ENCODE results near the gene NAP1L1.

Gene NAP1L1

DNA sequence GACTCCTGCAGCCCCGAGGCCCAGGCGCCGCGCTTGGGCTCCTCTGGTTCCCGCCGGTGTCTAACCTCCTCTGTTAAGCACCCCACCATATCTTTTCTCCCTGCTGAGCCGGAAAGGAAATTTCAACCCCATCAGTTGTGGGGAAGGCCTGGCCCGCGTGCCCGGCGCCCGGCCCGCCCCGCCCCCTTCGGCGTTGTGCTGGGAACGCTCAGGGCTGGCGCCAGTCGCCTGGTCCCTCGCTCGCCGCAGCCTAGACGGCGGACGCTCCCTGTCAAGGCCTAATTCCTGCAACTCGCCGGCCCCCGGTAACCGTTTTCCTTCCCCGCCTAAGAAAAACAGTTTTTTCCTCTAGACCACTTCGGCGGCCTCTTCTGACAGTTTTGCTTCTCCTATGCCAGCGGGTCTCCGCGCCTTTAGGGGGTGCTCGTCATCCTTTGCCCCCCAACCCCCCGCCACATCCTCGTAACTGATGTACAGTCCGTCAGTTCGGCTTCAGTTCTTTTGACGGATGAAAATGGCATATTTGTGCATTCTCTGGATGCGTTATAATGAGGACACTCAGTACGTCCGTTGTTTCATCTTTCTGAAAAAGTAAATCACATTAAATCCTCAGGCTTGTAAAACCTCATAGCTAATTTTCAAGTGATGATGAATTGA is 506 bp upstream of the NAP1L1 start:
- DNase-seq (ENCODE audit: low read depth), result no peak

GRCh38 chr12:76083246-76083903 is 1.1 kb downstream of the NAP1L1 start:
- no peak for DNase-seq (ENCODE audit: low read depth)

GRCh38 chr12:76081909-76082308 is 2.6 kb downstream of the NAP1L1 start:
- no peak for DNase-seq (ENCODE audit: low read depth)

DNA sequence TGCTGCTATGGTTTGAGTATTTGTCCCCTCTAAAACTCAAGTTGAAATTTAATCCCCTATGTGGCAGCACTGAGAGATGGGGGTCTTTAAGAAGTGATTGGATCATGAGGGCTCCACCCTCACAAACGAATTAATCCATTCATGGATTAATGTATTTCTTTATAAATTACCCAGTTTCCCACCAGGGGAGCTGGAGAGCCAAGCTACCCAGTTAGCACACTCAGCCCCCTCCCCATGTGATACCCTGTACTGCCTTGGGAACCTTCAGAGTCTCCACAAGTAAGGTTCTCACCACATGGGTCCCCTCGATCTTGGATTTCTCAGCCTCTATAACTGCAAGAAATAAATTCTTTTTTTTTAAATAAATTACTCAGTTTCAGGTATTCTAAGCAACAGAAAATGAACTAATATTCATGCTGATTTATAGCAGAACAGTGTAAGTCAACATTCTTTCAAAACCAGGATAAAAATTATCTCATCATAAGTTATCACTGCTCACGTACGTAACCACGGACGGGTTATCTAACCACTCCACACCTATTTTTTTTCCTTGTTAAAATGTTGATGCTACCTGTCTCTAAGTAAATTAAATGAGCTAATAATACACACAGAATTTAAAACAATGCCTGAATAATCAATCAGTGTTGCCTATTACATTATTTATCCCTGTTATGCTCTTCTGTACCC is 3.6 kb downstream of the NAP1L1 start:
- DNase-seq (ENCODE audit: low read depth), result no peak

- no peak for DNase-seq (ENCODE audit: low read depth)
These were observed 4.3 kb downstream of the NAP1L1 start for GRCh38 chr12:76080017-76080728.

GRCh38 chr12:76078748-76079147 is 5.7 kb downstream of the NAP1L1 start:
- no peak for DNase-seq (ENCODE audit: low read depth)

DNA sequence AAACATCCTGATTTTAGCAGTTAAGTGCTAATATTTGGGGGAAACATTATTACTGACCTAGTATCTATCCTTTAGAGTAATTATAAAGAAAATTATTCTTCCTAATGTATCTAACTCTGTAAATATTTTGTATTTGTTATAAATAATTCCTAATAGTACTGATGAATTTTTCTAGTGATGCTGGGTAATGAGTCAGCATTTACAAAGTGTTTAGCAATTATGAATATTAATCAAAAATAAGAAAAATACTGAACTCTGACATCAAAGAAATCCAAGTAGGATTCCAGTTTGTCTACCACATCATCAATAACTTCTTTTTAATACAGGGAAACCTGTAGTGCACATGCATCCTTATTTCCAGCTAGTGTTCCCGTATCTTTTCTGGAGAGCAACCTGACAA is 9.0 kb downstream of the NAP1L1 start:
- DNase-seq (ENCODE audit: low read depth), result no peak

DNA sequence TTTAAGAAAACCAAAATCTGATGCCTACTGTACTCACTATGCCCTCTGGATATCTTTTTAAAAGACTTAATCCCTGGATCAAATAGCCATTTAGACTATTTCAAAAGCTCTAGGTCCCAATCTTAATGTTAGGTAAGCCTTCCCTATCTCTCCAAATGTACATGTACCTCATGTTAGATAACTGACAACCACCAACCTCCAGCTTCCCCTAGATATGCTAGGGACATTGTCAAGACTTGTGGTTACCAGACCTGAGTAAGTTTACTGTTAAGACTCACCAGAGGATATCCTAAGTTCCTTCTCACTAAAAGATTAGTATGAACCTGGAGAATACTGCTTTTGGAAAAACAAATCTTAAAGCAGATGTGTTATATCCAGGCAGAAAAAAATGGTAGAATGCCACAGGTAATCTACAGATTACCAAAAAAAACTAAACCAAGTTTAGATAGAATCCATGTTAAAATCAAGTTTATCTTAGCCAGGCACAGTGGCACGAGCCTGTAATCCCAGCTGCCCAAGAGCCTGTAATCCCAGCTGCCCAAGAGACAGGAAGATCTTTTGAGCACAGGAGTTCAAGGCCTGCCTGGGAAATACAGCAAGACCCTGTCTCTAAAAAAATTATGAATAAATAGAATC is 9.7 kb downstream of the NAP1L1 start:
- no peak for DNase-seq (ENCODE audit: low read depth)

- no peak for DNase-seq (ENCODE audit: low read depth)
These were observed 10.9 kb downstream of the NAP1L1 start for GRCh38 chr12:76073561-76073960.

GRCh38 chr12:76072568-76072967 is 11.9 kb downstream of the NAP1L1 start:
- no peak for DNase-seq (ENCODE audit: low read depth)

- no peak for DNase-seq (ENCODE audit: low read depth)
These were observed 15.1 kb downstream of the NAP1L1 start for GRCh38 chr12:76069339-76069738.

DNA sequence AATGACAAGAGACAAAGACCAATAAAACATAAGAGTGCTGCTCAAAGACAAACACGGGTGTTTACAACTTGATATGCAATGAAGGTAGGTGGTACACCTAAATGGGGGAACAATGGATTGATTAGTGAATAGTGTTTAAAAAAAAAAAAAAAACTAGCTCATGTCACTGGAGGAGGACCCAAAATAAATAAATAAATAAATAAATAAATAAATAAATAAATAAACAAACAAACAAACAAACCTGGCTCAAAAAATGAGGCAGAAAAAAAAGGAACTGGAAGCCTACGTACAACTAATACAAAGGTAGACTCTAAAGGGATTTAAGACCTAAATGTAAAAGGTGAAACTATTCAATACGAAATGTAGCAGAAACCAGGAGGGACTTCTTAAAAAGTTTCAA is 18.6 kb downstream of the NAP1L1 start:
- DNase-seq (ENCODE audit: low read depth), result no peak

- DNase-seq (ENCODE audit: low read depth), result no peak
These were observed 19.6 kb downstream of the NAP1L1 start for GRCh38 chr12:76064904-76065303.

GRCh38 chr12:76060111-76060510 is 24.4 kb downstream of the NAP1L1 start:
- DNase-seq (ENCODE audit: low read depth), result no peak

DNA sequence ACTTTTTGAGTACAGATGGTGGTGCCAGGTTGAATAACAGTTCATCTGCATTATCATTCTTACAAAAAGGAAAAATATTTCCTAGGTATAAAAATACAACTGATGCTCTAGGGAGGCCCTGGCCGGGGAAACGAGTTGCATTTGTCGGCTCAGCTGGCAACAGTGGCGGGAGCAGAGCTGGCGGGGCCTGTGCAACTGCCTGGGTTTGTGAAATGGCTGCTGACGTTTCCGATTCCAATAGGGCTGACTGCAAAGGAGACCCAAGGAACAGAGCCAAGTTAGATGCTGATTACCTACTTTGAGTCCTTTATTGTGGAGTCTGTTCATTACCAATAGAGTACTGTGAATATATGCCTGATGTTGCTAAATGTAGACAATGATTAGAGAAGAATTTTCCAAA is 27.2 kb downstream of the NAP1L1 start:
- no peak for DNase-seq (ENCODE audit: low read depth)

- no peak for DNase-seq (ENCODE audit: low read depth)
These were observed 29.1 kb downstream of the NAP1L1 start for GRCh38 chr12:76055393-76055792.

- DNase-seq (ENCODE audit: low read depth), result no peak
These were observed 34.8 kb downstream of the NAP1L1 start for GRCh38 chr12:76049575-76050251.

- DNase-seq (ENCODE audit: low read depth), result no peak
These were observed 36.7 kb downstream of the NAP1L1 start for GRCh38 chr12:76047742-76048141.

DNA sequence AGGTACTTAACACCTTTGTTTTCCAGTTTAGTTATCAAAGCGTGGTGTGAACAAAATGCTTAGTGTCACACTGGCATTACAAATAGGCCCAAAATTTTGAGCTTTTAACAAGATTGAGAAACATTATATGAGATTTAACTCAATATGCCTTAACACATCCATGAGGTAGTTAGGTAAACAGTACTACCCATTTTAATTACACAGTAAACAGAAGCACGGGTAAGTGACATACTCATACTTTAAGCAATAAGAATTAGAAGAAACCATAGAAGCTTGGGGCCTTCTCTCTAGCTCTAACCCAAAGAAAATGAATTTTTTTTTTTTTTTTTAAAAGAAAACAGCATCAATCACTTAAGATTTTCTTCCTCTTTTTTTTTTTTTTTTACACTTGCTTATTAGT is 37.4 kb downstream of the NAP1L1 start:
- DNase-seq (ENCODE audit: low read depth), result no peak

GRCh38 chr12:76043377-76043776 is 41.1 kb downstream of the NAP1L1 start:
- no peak for DNase-seq (ENCODE audit: low read depth)

DNA sequence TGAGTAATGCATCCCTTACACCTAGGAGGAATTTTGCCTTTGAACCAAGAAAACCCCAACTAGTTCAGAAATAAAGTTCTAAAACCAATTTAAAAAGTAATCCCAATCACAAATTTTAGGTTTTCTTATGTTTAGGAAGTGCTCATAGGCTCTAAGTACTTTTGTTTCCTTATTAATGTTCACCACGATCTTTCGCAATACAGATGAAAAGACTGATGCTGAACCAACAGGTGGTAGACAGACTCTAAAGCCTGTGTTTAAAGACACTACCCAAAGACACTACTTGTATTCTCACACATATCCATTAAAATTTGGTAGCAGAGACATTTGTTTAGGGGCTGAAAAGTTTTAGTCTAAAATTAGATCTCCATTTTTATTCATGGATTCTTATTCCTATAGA is 42.3 kb downstream of the NAP1L1 start:
- DNase-seq (ENCODE audit: low read depth), result no peak

- no peak for DNase-seq (ENCODE audit: low read depth)
These were observed 43.1 kb downstream of the NAP1L1 start for GRCh38 chr12:76041406-76041805.
